ENCODE measurements around the gene FRMPD3.

- TF ChIP-seq CTCF (IDR thresholded peaks at IDR 0.05) (no peak), EZH2 (IDR thresholded peaks at IDR 0.05) (no peak)
Measured at GRCh38 chrX:107482046-107482445, 32.6 kb downstream of the FRMPD3 start.
